K562 treated with DMSO at 1 percent for 12 hours (cell line): Measurements from ENCODE around the gene HNRNPUL2. TPM values are rescaled to one million over a fixed set of nuclear protein-coding genes. Genes with fewer than 3 reads are reported as not detected.

ENCODE experiments used
- total RNA-seq: library from RNA; unstranded; fragments of 300-600 nt; gene quantifications from 2 replicates; pipeline ENCODE4 v1.2.3, GENCODE V29; 2022; ENCODE audit not compliant: insufficient read depth

HNRNPUL2 gene
- total RNA-seq, result 17.1 and 39.0 TPM in 2 replicates

GRCh38 chr11:62727165-62727871 is at the start of gene HNRNPUL2:
TSS of gene HNRNPUL2 (minus strand) at chr11:62727457. CDS start at chr11:62727156, 301 bp downstream.

GRCh38 chr11:62771144-62772021 is 44.1 kb upstream of the HNRNPUL2 start, which contains the start of gene TAF6L:
TSS of gene TAF6L (plus strand) at chr11:62771396. CDS start at chr11:62775784, 4,388 bp downstream.

GRCh38 chr11:62753736-62754603 is 26.7 kb upstream of the HNRNPUL2 start, which contains the start of gene ZBTB3:
TSS of gene ZBTB3 (minus strand) at chr11:62754160. CDS start at chr11:62753664, 496 bp downstream.

GRCh38 chr11:62728171-62728988 is 1.1 kb upstream of the HNRNPUL2 start, which contains the start of gene TTC9C:
TSS of gene TTC9C (plus strand) at chr11:62728486. CDS start at chr11:62728849, 363 bp downstream.

GRCh38 chr11:62707277-62707861 is 19.9 kb downstream of the HNRNPUL2 start, which contains the start of the genes BSCL2 and GNG3:
TSS of gene BSCL2 (minus strand) at chr11:62707424. CDS start at chr11:62707195, 229 bp downstream.
TSS of gene GNG3 (plus strand) at chr11:62707676. CDS start at chr11:62708296, 620 bp downstream.

GRCh38 chr11:62689421-62690183 is 37.7 kb downstream of the HNRNPUL2 start, which contains the start of gene LRRN4CL:
TSS of gene LRRN4CL (minus strand) at chr11:62689530. CDS start at chr11:62688508, 1,022 bp downstream.

GRCh38 chr11:62678770-62679696 is 48.2 kb downstream of the HNRNPUL2 start, which contains the start of gene UBXN1:
TSS of gene UBXN1 (minus strand) at chr11:62679073. CDS start at chr11:62678923, 150 bp downstream.

GRCh38 chr11:62671608-62672389 is 55.5 kb downstream of the HNRNPUL2 start, which contains the start of the genes LBHD1 and UQCC3:
TSS of gene LBHD1 (minus strand) at chr11:62672267. CDS start at chr11:62670031, 2,236 bp downstream.
TSS of gene UQCC3 (plus strand) at chr11:62671673. CDS start at chr11:62671746, 73 bp downstream.

GRCh38 chr11:62665075-62665598 is 62.1 kb downstream of the HNRNPUL2 start, which contains the start of the genes C11orf98 and CSKMT:
TSS of gene C11orf98 (minus strand) at chr11:62665210. CDS start at chr11:62665169, 41 bp downstream.
TSS of gene CSKMT (plus strand) at chr11:62665312. CDS start at chr11:62665880, 568 bp downstream.

Other genes starting within 250 kb of the HNRNPUL2 start
- gene AHNAK, start 180.7 kb downstream of the HNRNPUL2 start, total RNA-seq, result 12.9 and 42.0 TPM in 2 replicates
- gene EEF1G, start 153.6 kb downstream of the HNRNPUL2 start, total RNA-seq, result 3,985 and 3,989 TPM in 2 replicates
- 16.7 and 23.4 TPM in 2 replicates for gene TUT1, start 135.9 kb downstream of the HNRNPUL2 start, total RNA-seq
- gene MTA2, start 125.6 kb downstream of the HNRNPUL2 start, total RNA-seq, result 62.1 and 107 TPM in 2 replicates
- 21.6 and 34.7 TPM in 2 replicates for gene EML3, start 114.7 kb downstream of the HNRNPUL2 start, total RNA-seq
- gene ROM1, start 114.2 kb downstream of the HNRNPUL2 start, total RNA-seq, result 0.81 and 3.0 TPM in 2 replicates
- gene B3GAT3, start 105.5 kb downstream of the HNRNPUL2 start, total RNA-seq, result 94.9 and 105 TPM in 2 replicates
- gene GANAB, start 80.8 kb downstream of the HNRNPUL2 start, total RNA-seq, result 161 and 356 TPM in 2 replicates
- gene INTS5, start 74.2 kb downstream of the HNRNPUL2 start, total RNA-seq, result 27.2 and 37.6 TPM in 2 replicates
- gene C11orf98, start 62.2 kb downstream of the HNRNPUL2 start, total RNA-seq, result 157 and 173 TPM in 2 replicates
- 50.4 and 52.2 TPM in 2 replicates for gene CSKMT, start 62.1 kb downstream of the HNRNPUL2 start, total RNA-seq
- gene UQCC3, start 55.8 kb downstream of the HNRNPUL2 start, total RNA-seq, result 17.8 and 31.3 TPM in 2 replicates
- 3.6 and 10.6 TPM in 2 replicates for gene LBHD1, start 55.2 kb downstream of the HNRNPUL2 start, total RNA-seq
- 242 and 314 TPM in 2 replicates for gene UBXN1, start 48.4 kb downstream of the HNRNPUL2 start, total RNA-seq
- gene LRRN4CL, start 37.9 kb downstream of the HNRNPUL2 start, total RNA-seq, result 0.70 TPM in 1 of 2 replicates, not detected in the other
- gene BSCL2, start 20.0 kb downstream of the HNRNPUL2 start, total RNA-seq, result 44.2 and 44.8 TPM in 2 replicates
- not detected in 2 replicates for gene GNG3, start 19.8 kb downstream of the HNRNPUL2 start, total RNA-seq
- gene TTC9C, start 1.0 kb upstream of the HNRNPUL2 start, total RNA-seq, result 32.8 and 62.0 TPM in 2 replicates
- gene ZBTB3, start 26.7 kb upstream of the HNRNPUL2 start, total RNA-seq, result 1.9 and 3.0 TPM in 2 replicates
- 150 and 166 TPM in 2 replicates for gene POLR2G, start 34.1 kb upstream of the HNRNPUL2 start, total RNA-seq
- gene TAF6L, start 43.9 kb upstream of the HNRNPUL2 start, total RNA-seq, result 26.4 and 31.9 TPM in 2 replicates
- 42.8 and 48.4 TPM in 2 replicates for gene TMEM179B, start 59.9 kb upstream of the HNRNPUL2 start, total RNA-seq
- gene TMEM223, start 64.5 kb upstream of the HNRNPUL2 start, total RNA-seq, result 21.7 and 26.1 TPM in 2 replicates
- 80.0 and 120 TPM in 2 replicates for gene NXF1, start 78.0 kb upstream of the HNRNPUL2 start, total RNA-seq
- gene STX5, start 104.6 kb upstream of the HNRNPUL2 start, total RNA-seq, result 66.0 and 83.3 TPM in 2 replicates
- not detected in 2 replicates for gene TEX54, start 105.4 kb upstream of the HNRNPUL2 start, total RNA-seq
- gene WDR74, start 112.1 kb upstream of the HNRNPUL2 start, total RNA-seq, result 47.8 and 60.3 TPM in 2 replicates
- gene SLC3A2, start 153.4 kb upstream of the HNRNPUL2 start, total RNA-seq, result 391 and 414 TPM in 2 replicates
- gene CHRM1, start 193.9 kb upstream of the HNRNPUL2 start, total RNA-seq, result not detected in 2 replicates